GM18909 (cell line): Measurements from ENCODE around the gene AKT2.
"Not testable (repeated sequence)": the region's sequence is repeated elsewhere in the genome, so short reads cannot be mapped to it uniquely, and the experiment has no call there.

Experiments used
- ATAC-seq: cut with Tn5 transposase; IDR thresholded peaks from one replicate; pipeline ENCODE4 v1.9.1; 2021; ENCODE audit warnings: mild to moderate bottlenecking; ENCODE audit not compliant: unreplicated experiment, poor library complexity

AKT2 gene

DNA sequence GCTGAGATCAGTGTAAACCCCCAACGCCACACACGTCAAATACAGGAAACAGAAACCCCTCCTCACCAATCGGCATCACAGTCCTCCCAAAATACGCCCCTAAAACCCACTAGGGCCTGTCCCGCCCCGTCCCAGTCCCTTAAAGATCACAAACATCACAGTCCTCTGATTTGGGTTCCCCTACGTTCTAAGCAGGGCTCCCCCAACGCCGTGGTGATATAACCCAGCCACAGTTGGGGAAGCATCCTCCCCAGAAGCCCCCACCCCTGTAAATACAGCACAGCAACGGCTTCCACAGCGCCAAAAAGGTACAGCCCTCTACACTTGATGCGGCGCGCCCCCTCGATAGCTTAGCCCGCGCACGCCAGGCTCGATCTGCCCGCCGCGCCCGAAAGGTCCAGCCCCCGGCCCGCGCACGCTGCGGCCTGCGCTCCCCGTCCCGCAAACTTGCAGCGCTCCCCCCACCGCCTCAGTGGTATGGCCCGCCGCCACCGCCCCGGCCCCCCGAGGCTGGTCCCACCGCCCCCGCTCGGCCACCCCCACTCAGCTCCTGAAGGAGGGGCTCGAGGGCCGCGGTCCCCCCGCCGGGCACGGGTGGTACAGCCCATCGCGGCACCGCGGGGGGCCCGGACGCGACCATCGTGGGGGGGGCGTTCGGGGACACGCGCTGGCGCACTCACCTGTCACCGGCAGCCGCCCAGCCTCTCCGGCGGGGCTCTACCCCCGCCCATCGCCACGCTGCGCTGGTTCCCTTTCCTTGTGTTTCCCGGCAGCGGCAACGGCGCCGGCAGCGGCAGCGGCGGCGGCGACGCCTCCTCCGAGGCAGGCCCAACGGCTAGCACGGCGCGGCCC, at the start of gene AKT2:
AKT2 (minus strand) TSS at position 845 of the 852 bp plus-strand sequence. CDS start 20,078 bp downstream, outside the sequence.
- peak; percentile 31 for ATAC-seq

DNA sequence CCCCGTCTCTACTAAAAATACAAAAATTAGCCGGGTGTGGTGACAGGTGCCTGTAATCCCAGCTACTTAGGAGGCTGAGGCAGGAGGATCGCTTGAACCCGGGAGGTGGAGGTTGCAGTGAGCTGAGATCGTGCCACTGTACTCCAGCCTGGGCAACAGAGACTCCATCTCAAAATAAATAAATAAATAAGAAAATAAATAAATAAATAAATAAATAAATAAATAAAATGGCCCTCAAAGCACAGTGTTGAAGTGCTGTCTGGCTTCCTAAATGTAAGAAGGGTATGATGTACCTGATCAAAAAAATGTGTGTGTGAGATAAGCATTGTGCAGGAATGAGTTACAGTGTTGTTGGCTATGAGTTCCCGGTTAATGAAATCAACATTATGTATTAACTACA, 47.9 kb upstream of the AKT2 start:
- not testable (repeated sequence) for ATAC-seq

GRCh38 chr19:40332669-40333068, 47.5 kb upstream of the AKT2 start:
- no peak for ATAC-seq

- ATAC-seq: no peak
These were observed 45.9 kb upstream of the AKT2 start for GRCh38 chr19:40331052-40331451.

GRCh38 chr19:40326201-40326600, 41.1 kb upstream of the AKT2 start:
- ATAC-seq: no peak

GRCh38 chr19:40323705-40324104, 38.6 kb upstream of the AKT2 start:
- no peak for ATAC-seq

DNA sequence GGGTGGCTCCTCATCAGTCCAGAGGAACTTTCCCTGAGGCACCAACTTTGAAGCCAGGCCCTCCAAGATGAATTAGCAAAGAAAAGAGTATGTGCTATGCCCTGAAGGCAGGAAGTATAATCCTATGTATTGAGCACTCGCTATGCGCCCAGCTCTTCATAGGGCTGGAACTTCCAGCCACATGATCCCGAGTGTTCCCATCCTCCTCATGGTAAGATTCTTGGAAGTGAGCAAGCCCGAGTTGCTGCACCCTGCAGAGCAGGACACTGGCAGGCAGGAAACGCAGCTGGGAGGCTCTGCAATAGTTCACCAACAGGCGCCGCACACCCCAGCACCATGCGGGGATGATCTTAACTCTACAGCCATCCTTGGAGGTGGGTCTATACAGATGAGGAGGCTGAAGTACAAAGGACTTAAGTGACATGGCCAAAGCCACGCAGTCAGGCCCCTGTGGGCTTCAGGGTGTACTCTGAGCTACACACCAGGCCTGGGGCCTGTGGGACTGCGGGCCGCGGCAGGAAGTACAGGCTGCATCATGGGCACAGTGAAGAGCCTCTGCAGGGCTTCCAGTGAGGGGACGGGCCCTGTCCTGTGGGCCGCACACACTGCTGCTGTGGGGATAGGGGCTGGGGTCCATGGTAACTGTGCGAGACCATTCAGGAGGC, 37.9 kb upstream of the AKT2 start:
- ATAC-seq: no peak

DNA sequence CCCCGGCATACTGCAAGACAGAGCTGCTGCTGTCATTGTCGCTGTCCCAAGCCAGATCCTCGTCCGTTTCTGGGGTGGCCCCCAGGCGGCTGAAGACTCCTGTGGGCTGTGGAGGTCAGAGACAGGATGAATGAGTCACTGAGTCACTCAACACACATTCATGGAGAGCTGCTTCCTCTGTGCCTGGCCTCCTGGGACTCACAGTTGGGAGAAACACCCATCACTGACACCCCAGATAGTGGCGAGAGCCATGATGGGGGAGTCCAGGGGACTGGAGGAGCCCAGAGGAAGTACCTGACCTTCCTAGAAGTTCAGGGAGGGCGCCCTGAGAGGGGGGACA, 37.1 kb upstream of the AKT2 start:
- no peak for ATAC-seq

GRCh38 chr19:40321566-40322270, 36.6 kb upstream of the AKT2 start:
- no peak for ATAC-seq

GRCh38 chr19:40321076-40321475, 35.9 kb upstream of the AKT2 start:
- ATAC-seq: no peak

- ATAC-seq: no peak
These were observed 35.4 kb upstream of the AKT2 start for GRCh38 chr19:40320558-40320935.

DNA sequence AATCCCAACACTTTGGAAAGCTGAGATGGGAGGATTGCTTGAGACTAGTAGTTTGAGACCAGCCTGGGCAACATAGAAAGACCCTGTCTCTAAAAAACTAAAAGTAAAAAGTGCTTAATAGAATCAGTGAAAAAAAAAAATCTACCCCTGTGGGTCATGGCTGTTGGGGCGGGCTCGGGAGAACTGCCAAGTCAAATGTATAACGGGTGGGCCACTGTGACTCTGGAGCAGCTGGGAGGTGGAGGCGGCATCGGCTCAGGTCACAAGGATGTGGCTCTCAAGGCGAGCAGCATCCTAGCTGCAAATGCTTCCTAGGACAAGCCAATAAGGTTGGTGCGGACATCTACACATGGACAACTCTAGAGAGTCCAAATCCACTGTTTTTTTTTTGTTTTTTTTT, 32.2 kb upstream of the AKT2 start:
- no peak for ATAC-seq

DNA sequence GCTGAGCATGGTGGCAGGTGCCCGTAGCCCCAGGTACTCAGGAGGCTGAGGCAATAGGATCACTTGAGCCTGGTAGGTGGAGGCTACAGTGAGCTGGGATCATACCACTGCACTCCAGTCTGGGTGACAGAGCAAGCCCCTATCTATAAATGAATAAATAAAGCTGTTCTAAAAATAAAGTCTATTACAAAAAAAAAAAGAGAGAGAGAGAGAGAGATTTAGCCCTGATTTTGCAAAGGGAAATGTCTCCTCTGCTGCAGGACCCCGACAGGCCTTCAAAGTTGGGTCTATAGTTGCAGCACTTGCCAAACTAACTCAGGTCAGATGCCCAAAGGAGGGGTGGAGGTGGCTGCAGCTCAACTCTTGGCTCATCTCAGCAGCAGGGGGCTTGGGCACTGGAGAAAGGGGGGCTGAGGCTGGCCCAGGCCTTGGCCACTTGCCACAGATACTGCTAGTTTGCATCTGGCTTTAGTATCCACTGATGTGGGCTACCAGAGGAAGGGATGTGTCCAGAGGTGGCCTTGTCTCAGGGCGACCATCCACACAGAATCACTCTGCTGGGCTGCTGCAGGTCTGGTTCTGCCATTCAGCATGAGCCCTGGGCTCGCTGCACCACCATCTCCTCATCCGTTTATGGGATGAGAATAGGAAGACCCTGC, 30.8 kb upstream of the AKT2 start:
- ATAC-seq: no peak

DNA sequence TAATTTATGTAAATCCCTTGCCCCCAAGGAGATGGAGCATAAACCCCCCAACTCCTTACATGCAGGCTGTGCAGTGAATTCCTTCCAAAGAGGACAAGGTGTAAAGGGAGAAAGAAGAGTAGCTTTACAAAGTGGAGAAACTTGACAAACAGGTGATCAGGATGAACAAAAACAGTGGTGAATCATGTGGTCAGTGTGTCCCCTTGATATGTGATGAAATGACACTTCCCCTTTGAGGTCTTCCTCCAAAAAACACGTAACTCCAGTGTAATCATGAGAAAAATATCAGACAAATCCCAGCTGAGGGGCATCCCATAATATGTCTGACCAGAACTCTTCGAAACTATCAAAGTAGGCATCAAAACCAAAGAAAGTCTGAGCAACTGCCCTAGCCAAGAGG, 29.5 kb upstream of the AKT2 start:
- ATAC-seq: no peak

DNA sequence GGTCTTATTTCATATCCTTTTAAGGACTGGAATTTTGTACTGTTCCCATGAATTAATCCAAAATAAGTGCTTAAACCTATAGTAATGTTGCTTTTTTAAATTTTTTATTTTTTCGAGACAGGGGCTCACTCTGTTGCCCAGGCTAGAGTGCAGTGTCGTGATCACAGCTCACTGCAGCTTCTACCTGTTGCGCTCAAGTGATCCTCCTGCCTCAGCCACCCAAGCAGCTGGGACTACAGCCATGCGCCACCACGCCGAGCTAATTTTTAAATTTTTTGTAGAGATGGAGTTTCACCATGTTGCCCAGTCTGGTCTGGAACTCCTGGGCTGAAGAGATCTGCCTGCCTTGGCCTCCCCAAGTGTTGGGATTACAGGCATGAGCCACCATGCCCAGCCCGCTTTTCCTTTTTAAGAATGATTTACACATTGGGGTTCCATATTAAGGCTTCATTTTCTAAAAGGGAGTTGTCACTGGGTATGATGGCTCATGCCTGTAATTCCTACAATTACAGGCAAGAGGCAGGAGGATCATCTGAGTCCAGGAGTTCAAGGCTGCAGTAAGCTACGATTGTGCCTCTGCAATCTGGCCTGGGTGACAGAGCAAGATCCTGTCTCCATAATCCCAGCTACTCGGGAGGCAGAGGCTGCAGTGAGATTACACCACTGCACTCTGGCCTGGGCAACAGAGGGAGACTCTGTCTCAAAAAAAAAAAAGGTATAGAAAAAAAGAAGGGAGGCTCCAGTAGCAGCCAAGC, 28.3 kb upstream of the AKT2 start:
- ATAC-seq: no peak

DNA sequence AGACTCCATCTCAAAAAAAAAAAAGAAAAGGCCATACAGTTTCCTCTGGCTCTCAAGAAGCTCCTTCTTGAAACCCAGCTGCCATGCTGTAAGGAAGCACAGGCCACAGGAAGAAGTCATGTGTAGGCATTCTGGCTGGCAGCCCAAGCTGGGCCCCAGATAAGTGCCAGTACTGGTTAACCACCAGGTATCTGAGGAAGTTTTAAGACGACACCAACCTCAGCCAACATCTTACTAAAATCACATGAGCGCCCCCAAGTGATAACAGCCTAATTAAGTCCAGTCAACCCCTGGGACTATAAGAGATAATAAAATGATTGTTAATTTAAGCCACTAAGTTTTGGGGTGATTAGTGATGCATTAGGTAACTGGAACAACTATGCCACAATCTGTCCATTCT, 27.4 kb upstream of the AKT2 start:
- no peak for ATAC-seq

GRCh38 chr19:40309666-40310065, 24.5 kb upstream of the AKT2 start:
- no peak for ATAC-seq

DNA sequence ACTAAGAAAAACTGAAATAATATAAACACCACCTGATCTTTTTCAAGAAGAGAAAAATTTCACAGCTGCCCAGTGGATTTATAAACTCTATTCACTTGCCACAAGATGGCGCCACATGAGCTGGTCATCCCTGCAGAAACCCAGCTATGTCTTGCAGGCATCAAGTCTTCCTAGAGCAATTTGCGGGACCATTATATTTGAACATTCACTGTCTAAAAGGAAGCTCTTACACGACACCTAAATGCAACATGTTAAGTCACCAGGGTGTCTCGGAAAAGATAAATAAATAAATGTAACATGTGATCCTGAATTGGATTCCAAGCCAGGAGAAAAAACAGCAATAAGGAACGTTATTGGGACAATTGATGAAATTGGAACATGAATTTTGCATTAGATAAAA, 20.3 kb upstream of the AKT2 start:
- ATAC-seq: no peak

- ATAC-seq: no peak
These were observed 19.2 kb upstream of the AKT2 start for GRCh38 chr19:40304306-40304705.

DNA sequence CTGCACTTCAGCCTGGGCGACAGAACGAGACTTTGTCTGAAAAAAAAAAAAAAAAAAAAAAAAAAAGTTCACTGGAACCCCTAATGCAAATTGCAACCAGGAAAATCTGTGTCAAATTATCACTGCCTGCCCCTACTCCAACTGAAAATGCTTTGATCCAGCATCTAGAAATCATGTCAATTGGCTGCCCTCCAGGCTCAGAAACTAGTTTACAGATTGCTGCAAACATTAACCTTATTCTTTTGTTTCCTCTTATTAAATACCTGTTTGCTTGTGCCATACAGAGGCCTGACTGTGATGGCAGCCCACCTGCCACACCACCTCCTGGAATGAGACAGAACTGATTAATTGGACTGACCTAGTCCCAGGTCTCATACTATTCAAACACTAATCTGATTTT, 18.6 kb upstream of the AKT2 start:
- no peak for ATAC-seq
